ENCODE measurements around the gene TMEM255B.

- no peak for TF ChIP-seq GATA2 (IDR thresholded peaks at IDR 0.05; ENCODE audit: low read depth, low read length)
- no peak for TF ChIP-seq GATA3 (IDR thresholded peaks at IDR 0.05; ENCODE audit: low read depth, low read length)
Measured at GRCh38 chr13:113802761-113803160, 43.7 kb downstream of the TMEM255B start.
